ENCODE data around the gene OTOG.

Gene OTOG

GRCh38 chr11:17519061-17519885 is 27.8 kb upstream of the OTOG start:
- DNase-seq = no peak

GRCh38 chr11:17521106-17521900 is 25.8 kb upstream of the OTOG start:
- DNase-seq = no peak

GRCh38 chr11:17522655-17523054 is 24.4 kb upstream of the OTOG start:
- DNase-seq = no peak

- no peak for DNase-seq
Measured at GRCh38 chr11:17524221-17524620, 22.8 kb upstream of the OTOG start.

GRCh38 chr11:17525570-17525969 is 21.5 kb upstream of the OTOG start:
- DNase-seq = no peak

GRCh38 chr11:17526326-17526725 is 20.7 kb upstream of the OTOG start:
- no peak for DNase-seq

- DNase-seq = no peak
Measured at GRCh38 chr11:17526931-17527627, 20.0 kb upstream of the OTOG start.

- no peak for DNase-seq
Measured at GRCh38 chr11:17527628-17527995, 19.4 kb upstream of the OTOG start.

- peak; percentile 37 for DNase-seq
Measured at GRCh38 chr11:17528181-17528691, 18.8 kb upstream of the OTOG start.

- DNase-seq = no peak
Measured at GRCh38 chr11:17528906-17529843, 17.9 kb upstream of the OTOG start.

GRCh38 chr11:17529844-17530185 is 17.2 kb upstream of the OTOG start:
- DNase-seq = no peak

GRCh38 chr11:17531071-17531600 is 15.9 kb upstream of the OTOG start:
- DNase-seq = no peak

GRCh38 chr11:17531636-17532113 is 15.4 kb upstream of the OTOG start:
- no peak for DNase-seq

- DNase-seq = no peak
Measured at GRCh38 chr11:17532784-17533183, 14.3 kb upstream of the OTOG start.

- DNase-seq = no peak
Measured at GRCh38 chr11:17533341-17533740, 13.7 kb upstream of the OTOG start.

- DNase-seq = no peak
Measured at GRCh38 chr11:17533778-17534415, 13.2 kb upstream of the OTOG start.

- DNase-seq = no peak
Measured at GRCh38 chr11:17535488-17535887, 11.6 kb upstream of the OTOG start.

GRCh38 chr11:17537261-17537660 is 9.8 kb upstream of the OTOG start:
- no peak for DNase-seq

GRCh38 chr11:17538054-17538453 is 9.0 kb upstream of the OTOG start:
- DNase-seq = no peak

GRCh38 chr11:17538731-17539130 is 8.3 kb upstream of the OTOG start:
- no peak for DNase-seq

GRCh38 chr11:17540807-17541206 is 6.3 kb upstream of the OTOG start:
- DNase-seq = no peak

Data from activated CD8-positive, alpha-beta memory T cell treated with anti-CD3 and anti-CD28 coated beads, Interleukin-2, amount 50 U/mL, for 4 hours (primary cell).